HG02642 (cell line): ENCODE data around the gene ACTA1.
"Not testable (repeated sequence)": the region's sequence is repeated elsewhere in the genome, so short reads cannot be mapped to it uniquely, and the experiment has no call there.

Experiments
- ATAC-seq: cut with Tn5 transposase; IDR thresholded peaks from one replicate; pipeline ENCODE4 v1.9.1; 2021; ENCODE audit warnings: mild to moderate bottlenecking; ENCODE audit not compliant: unreplicated experiment, poor library complexity

The ACTA1 gene

DNA sequence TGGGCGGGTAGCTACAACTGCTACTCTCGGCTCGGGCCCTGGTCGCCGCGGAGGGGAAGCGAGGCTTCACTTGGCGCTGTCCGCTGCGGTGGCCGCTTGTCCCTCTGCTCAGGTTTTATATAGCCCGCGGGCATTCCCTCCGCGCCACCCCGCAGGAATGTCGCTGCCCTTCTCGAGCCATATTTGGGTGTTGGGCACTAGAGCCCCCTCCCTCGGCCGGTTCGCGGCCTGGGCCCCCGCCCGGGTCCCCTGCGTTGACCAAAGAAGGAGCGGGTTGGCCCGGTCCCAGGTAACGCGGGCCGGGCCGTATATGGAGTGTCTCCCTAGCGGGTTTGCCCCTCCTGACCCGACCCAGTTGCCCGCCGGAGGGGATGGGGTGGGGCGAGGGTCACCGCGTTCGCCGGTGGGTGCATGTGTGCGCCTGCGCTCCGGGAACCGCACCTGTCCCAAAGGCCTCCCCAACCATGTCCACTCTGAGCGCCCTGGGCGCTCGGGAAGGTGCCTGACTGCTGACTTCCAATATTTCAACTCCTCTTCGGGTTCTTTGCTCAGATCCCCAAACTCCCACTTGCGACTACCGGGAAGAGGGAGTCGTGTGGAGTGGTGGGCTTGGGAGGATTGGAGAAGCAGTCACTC is at the start of gene ACTA1:
Gene ACTA1 (minus strand): TSS at position 90 of the 636 bp plus-strand sequence. CDS start 979 bp downstream, outside the sequence.
- ATAC-seq: no peak

DNA sequence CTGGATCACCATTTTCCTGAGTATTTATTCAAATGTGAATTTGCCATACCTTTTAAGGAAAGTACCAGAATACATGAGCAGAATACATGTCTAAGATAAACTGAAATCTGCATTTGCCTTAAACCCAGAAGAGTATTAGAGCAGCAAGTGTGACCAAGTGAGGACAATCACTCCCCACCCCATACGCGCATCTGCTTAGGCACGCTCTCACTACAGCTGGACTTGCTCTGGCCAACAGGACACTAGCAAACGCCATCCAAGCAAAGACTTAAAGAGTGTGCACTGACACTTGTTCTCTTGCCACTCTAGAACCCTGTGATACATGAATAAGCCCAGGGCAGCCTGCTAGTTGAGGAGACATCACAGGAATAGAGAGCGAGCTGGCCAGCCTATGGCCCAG is 48.6 kb upstream of the ACTA1 start:
- ATAC-seq: no peak

DNA sequence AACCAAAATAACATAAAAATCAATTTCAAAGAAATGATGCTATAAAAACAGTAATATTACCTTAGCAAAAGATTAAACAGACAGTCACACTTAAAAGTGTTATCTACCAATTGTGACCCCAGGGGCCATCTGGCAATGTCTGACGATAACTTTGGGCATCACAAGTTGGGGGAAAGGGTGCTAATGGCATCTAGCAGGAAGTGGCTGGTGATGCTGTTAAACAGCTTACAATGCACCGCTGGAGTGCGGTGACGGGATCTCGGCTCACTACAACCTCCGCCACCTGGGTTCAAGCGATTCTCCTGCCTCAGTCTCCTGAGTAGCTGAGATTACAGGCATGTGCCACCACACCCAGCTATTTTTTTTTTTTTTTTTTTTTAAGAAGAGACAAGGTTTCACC is 46.6 kb upstream of the ACTA1 start:
- no peak for ATAC-seq

DNA sequence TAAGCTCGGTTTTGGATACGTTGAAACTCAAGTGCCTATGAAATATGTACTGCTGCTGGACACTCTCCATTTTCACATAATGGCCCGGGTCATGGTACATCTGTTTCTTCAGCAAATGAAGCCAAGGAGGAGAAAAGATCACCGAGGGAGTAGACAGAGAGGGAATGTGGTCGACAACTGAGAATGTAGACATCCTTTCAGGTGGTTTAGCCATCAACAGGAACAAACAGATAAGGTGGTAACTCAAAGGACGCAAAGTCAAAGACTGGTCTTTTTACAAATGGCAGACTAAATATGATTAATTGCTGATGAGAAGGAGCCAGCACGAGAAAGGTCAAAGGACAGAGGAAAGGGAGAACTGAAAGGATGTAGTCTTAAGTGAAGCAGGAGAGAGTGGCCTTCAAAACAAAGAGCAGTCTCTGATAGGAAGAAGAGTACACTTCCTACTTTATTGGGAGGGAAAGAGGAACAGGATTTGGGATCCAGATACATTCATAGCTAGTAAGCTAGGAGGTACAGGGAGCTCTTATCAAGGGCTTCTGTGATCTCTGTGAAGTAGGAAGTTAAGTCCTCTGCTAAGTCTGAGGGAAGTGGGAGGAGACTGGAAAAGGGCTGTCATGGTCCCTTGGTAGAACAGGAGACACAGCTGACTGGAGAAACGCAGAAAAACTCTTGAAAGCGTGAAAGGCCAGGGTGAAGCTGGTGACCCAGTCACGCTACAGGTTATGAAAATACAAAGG is 45.9 kb upstream of the ACTA1 start:
- ATAC-seq: peak; percentile 74

DNA sequence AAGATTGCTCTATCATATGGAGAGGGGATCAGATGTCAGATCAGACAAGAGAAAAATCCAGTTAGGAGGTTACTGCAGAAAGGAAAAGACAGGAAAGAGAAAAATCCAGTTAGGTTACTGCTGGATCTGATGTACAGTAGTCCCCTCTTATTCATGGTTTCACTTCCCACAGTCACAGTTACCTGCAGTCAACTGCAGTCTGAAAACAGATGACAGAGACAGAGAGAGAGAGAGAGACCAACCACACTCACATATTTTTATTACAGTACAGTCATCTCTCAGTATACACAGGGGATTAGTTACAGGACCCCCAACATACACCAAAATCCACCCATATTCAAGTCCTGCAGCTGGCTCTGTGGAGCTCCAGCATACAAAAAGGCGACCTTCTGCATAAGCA is 45.0 kb upstream of the ACTA1 start:
- peak; percentile 68 for ATAC-seq

DNA sequence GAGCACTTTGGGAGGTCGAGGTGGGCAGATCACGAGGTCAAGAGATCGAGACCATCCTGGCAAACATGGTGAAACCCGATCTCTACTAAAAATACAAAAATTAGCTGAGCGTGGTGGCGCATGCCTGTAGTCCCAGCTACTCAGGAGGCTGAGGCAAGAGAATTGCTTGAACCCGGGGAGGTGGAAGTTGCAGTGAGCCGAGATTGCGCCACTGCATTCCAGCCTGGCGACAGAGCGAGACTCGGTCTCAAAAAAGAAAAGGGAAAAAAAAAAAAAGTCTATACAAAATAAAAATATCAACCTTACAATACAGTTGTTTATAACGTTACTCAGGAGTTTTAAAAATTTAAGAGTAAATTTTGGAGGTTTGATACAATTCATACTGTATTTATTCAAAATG is 42.0 kb upstream of the ACTA1 start:
- not testable (repeated sequence) for ATAC-seq

DNA sequence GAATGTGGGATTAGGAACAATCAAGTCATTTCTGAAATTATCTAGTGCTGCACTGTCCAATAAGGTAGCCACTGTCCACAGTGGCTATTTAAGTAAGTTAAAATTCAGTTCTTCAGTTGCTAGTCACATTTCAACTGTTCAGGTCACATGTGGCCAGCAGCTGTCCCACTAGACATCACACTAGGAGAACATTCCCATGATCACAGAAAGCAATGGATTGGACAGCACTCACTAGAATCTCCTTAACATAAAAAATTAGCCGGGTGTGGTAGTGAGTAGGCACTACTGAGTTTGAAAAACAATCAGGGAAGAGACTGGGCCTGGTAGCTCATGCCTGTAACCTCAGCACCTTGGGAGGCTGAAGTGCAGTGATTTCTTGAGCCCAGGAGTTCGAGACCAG is 40.6 kb upstream of the ACTA1 start:
- no peak for ATAC-seq

DNA sequence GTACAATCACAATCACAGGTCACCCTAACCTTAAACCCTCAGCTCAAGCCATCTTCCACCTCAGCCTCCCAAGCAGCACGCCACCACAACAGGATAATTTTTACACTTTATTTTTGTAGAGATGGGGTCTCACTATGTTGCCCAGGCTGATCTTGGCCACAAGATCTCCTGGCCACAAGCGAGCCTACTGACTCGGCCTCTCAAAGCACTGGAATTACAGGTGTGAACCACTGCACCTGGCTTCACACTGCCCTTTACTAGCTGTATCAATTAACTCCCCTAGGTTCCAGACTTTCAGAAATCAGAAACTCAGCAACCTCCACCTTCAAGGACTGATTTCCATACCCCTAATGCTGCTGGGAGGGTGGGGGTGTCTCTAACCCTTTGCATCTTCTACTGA is 37.3 kb upstream of the ACTA1 start:
- no peak for ATAC-seq

DNA sequence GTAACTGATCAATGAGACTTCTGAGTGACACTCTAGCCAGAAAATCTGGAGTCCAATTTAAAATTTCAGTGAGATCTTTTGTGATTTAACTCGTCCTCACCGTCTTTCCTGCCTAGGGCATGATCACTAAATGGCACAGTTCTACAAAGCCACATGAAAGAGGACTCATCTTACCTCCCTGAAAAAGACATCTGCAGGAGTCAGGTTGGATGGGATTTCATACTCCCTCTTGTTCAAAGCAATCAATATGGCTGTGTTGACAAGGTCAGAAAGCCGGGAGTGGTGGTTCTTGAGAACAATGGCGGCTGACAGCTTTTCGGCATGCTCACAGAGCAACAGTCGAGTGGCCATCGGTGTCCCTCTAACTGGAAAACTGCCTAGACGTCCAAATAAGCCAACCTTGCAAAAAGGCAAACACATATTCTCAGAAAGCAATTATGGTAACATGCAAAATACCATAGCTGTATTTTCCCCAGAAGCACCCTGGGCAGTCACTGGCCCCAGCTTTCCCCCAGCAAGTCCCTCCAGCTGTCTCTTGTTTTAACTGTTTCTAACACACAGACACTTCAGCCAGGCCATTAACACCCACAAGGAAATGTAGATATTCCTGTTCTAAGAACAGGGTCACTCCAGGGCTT is 36.6 kb upstream of the ACTA1 start:
- no peak for ATAC-seq

DNA sequence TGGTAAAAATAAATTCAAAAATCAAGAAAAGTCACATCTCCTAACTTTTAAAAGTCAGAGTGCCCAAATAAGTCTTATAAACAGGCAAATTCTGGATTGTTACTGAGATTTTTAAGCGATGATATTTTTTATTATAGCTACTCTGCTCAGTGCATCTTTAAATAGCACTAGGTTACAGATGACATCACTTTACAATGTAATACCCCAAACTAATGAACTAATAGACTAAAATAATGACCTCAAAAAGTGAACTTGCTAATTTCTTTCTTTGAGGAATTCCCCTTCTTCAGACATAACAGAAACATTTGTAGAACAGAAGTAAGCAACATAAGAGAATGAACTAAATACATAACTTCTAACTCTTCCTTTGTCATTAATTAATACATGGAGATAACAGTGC is 33.0 kb upstream of the ACTA1 start:
- ATAC-seq: no peak

DNA sequence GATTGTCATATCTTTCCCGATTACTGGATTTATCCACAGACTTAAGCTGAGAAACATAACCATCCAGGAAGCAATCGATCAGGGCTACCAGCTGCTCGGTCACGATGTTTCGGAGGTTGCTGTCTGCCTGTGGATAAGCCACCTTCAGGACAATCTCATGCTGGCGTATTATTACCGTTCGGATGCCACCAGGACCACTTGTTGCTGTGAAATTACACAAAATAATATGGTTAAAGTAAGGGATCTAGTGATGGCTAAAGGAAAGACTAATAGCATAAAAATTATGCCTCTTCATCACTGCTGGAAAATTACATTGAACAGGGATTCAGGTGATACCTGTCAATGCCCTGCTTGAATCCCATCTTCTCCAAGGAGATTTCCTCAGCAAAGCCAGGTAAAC is 30.8 kb upstream of the ACTA1 start:
- no peak for ATAC-seq

DNA sequence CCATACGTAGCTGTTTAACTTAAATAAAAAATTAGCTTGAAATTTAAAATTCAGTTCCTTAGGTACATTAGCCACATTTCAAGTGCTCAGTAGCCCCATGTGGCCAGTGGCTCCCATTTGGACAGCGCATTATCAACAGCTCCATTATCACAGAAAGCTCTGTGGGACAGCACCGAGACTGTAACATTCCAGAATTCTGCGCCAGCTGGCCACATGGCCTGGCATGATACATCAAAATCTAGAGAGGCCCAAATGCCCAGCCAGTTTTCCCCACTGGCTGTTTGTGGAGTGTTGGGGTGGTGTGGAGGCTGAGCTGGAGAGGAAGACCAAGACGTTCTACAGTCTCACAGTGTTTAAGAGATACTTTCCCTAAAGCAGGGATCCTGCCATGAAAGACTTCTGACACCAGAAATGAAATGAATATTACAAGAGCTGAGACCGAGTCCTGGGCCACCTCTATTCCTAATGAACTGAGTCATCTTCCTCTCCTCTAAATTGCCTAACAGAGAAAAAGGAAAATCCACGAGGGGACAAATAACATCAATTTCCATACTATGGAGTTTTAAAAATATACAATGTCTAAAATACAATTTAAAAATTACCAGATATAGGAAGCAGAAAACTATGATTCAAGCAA is 27.3 kb upstream of the ACTA1 start:
- no peak for ATAC-seq

DNA sequence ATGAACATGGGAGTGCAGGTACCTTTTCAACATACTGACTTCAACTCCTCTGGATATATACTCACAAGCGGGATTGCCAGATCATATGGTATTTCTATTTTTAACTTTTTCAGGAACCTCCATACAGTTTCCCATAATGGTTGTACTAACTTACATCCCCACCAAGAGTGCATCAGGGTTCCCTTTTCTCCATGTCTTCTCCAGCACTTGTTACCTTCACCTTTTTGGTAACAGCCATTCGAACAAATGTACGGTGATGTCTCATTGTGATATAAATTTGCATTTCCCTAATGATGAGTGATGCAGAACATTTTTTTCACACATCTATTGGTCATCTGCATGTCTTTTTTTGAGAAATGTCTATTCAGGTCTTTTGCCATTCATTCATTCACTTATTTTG is 25.9 kb upstream of the ACTA1 start:
- ATAC-seq: no peak

DNA sequence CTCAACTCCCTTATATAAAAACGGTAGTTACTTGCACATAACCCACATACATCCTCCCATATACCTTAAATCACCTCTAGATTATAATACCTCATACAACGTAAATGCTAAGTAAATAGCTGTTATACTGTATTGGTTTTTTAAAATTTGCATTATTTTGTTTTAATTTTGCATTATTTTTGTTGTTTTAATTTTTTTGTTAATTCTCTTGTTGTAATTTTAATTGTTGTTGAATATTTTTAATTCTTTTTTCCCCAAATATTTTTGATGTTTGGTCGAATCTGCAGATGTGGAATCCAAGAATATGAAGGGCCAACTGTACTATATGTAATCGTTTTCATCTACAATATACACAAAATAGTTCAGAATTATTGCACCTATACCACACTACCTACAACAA is 23.5 kb upstream of the ACTA1 start:
- no peak for ATAC-seq

DNA sequence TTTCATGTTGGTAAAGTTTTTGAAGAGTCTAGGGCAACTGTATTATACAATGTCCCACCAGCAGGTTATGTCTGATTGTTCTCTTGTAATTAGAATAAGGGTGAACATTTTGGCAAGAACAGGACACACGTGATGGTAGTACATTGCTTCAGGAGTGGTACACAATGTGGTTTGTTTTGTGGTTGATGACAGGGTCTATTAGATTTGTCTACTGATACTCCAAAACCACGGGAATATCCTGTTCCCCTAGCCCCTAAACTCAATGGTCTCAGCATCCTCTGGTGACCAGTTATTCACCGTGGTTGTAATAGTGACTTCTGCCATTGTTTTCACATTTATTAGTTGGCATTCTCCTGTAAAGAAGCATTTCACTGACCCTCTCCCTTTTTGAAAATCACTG is 22.1 kb upstream of the ACTA1 start:
- no peak for ATAC-seq

DNA sequence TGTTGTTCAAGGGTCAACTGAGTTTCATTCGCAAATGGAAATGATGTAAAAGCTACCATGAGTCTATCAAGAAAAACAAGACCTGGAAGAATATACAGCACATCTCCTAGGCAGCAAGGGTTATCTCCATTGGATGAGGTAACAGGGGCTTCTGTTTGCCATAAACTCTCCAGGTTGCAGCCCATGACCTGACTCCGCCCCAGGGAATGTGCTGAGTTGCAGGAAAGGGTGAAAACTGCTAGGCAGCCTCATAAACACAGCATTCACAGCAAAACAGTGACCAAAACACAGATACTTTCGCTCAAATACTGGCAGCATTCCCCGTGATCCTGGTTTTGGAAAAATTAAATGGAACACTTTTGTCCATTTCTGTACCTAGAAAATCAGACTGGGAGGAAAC is 20.2 kb upstream of the ACTA1 start:
- no peak for ATAC-seq

DNA sequence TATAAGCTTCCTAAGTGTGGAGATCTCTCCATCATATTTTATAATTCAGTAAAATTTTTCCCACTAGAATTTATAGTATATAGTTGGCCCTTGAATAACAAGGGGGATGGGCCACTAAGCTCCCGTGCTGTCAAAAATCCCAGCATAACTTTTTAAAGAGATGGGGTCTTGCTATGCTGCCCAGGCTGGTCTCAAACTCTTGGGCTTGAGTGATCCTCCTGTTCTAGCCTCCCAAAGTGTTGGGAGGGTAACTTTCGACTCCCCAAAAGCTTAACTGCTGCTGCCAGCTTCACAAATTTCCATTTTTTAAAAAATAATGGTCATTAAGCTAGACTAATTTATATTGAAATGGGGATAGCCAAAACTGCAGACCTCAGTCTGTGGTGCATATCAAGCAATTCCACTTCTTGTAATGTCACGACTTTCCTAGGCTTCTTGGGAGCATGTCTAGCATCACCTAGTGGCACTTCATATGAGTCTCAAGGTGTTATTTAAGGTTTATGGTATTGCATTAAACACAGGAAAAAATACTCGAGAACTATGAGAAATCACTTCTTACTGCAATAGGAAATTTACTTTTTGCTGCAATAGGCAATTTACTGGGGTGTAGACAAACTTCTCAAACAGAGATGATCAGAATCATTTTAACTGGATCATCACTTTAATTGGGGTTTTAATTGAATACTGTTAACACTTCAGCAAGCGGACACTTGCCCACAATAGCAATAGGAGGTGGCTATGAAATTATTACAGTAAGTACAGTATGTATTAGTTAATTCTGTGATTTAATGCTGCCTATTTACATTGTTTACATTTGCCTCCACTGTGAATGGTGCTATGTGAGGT is 19.3 kb upstream of the ACTA1 start:
- ATAC-seq: no peak

DNA sequence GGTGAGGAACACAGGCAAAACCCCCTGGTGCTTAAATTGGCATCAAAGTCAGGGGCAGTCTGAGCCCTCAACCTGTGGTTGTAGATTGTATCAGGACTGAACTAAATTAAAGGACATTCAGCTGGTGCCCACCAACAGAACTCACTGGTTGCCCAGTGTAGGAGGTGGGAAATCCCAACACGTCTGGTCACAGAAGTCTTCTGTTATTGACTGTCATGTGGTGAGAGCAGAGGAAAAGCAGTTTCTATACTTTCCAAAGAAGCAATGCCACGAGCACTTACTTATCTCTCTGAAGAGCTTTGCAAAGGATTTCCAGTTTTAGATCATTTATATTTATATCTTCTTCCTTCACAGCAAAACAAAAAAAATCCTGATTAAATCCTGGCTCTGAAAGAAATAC is 15.0 kb upstream of the ACTA1 start:
- no peak for ATAC-seq

DNA sequence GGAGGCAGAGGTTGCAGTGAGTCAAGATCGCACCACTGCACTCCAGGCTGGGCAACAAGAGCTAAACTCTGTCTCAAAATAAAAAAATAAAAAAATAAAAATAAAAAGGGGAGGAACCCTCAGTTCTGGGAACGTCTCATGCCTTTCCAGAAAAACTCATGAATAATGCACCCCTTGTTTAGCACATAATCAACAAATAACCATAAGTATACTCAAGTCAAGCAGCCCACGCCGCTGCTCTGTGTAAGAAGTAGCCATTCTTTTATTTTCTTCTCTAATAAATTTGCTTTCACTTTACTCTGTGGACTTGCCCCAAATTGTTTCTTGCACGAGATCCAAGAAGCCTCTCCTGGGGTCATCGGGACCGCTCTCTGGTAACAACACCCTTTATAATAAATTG is 14.5 kb upstream of the ACTA1 start:
- no peak for ATAC-seq

DNA sequence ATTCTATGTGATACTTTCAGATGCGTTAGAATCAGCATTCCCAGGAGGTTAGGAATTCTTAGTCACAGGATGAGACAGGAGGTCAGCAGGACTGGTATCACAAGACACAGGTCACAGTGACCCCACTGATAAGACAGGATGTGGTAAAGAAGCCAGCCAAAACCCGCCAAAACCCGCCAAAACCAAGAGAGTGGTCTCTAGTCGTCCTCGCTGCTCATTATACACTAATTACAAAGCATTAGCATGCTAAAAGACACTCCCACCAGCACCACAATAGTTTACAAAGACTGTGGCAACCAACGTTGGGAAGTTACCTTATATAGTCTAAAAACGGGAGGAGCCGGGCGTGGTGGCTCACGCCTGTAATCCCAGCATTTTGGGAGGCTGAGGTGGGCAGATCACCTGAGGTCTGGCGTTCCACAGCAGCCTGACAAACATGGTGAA is 13.9 kb upstream of the ACTA1 start:
- ATAC-seq: no peak
